PC-3 (cell line): Measurements from ENCODE around the gene SMPD2. TPM values are rescaled to one million over a fixed set of nuclear protein-coding genes. Genes with fewer than 3 reads are reported as not detected.

Experiments
- ATAC-seq: fragments of 200-7000 bp; cut with Tn5 transposase; 2 replicates; pipeline ENCODE4 v1.9.1; 2020; ENCODE audit warnings: mild to moderate bottlenecking, moderate library complexity
- BruUV-seq: library from RNA; stranded (reverse); fragments of 400-500 nt; replicated peaks from 2 replicates; lab custom pipeline; 2021; lab: Mats Ljungman, UMichigan
- CTCF ChIA-PET: fragments of 300-600 bp; sonication (Branson Sonifier 250); formaldehyde crosslinking; loops from one replicate; lab custom pipeline; 2022; ENCODE audit warnings: antibody characterized with exemption; lab: Charles Lee
- POLR2A ChIA-PET: fragments of 300-600 bp; sonication (Branson Sonifier 250); formaldehyde crosslinking; loops from one replicate; lab custom pipeline; 2022; ENCODE audit warnings: antibody characterized with exemption; ENCODE audit not compliant: unreplicated experiment; lab: Charles Lee
- DNase-seq: peaks from one replicate; pipeline ENCODE4 v3.0.0-alpha.2; 2015
- H2AFZ ChIP-seq: fragments of 300-600 bp; sonication (generic); 2 replicates; pipeline ENCODE4 v1.6.0; 2016; ENCODE audit warnings: antibody characterized with exemption, low read length
- H3F3A ChIP-seq: fragments of 300-600 bp; sonication (generic); one replicate; pipeline ENCODE4 v1.6.0; 2017; ENCODE audit warnings: antibody characterized with exemption, low read length, control low read depth, mild to moderate bottlenecking; ENCODE audit not compliant: unreplicated experiment
- H3K27ac ChIP-seq: fragments of 300-600 bp; sonication (generic); 2 replicates; pipeline ENCODE4 v1.5.1; 2016; ENCODE audit warnings: mild to moderate bottlenecking, low read length
- H3K27me3 ChIP-seq: fragments of 300-600 bp; sonication (generic); 2 replicates; pipeline ENCODE4 v1.6.1; 2016; ENCODE audit warnings: low read length, mixed read lengths
- H3K36me3 ChIP-seq: fragments of 300-600 bp; sonication (generic); 2 replicates; pipeline ENCODE4 v1.6.1; 2016; ENCODE audit warnings: low read depth, mixed run types, low read length, mixed read lengths
- H3K4me1 ChIP-seq: fragments of 300-600 bp; sonication (generic); 2 replicates; pipeline ENCODE4 v1.5.1; 2016; ENCODE audit warnings: low read length; ENCODE audit not compliant: insufficient read depth
- H3K4me2 ChIP-seq: fragments of 300-600 bp; sonication (generic); 2 replicates; pipeline ENCODE4 v1.6.0; 2016; ENCODE audit warnings: low read length
- H3K4me3 ChIP-seq: fragments of 300-600 bp; sonication (generic); 2 replicates; pipeline ENCODE4 v1.5.1; 2016; ENCODE audit warnings: mild to moderate bottlenecking, low read length, mixed read lengths
- H3K79me2 ChIP-seq: fragments of 300-600 bp; sonication (generic); 2 replicates; pipeline ENCODE4 v1.6.1; 2017; ENCODE audit warnings: low read length, mixed read lengths
- H3K9ac ChIP-seq: fragments of 300-600 bp; sonication (generic); 2 replicates; pipeline ENCODE4 v1.6.0; 2016; ENCODE audit warnings: mild to moderate bottlenecking, low read length
- H3K9me2 ChIP-seq: fragments of 300-600 bp; sonication (generic); replicated peaks from 2 replicates; pipeline ENCODE4 v1.6.1; 2016; ENCODE audit warnings: mixed run types, low read length, mixed read lengths
- H3K9me3 ChIP-seq: fragments of 300-600 bp; sonication (generic); 2 replicates; pipeline ENCODE4 v1.6.1; 2016; ENCODE audit warnings: low read length, mixed read lengths
- H4K20me1 ChIP-seq: fragments of 300-600 bp; sonication (generic); 2 replicates; pipeline ENCODE4 v1.6.1; 2016; ENCODE audit warnings: low read length, mixed read lengths
- EZH2 ChIP-seq: fragments of 300-600 bp; sonication (generic); IDR thresholded peaks from one replicate; pipeline ENCODE4 v1.6.1; 2017; ENCODE audit warnings: antibody characterized with exemption, mild to moderate bottlenecking, low read length; ENCODE audit not compliant: unreplicated experiment
- EZH2phosphoT487 ChIP-seq: fragments of 300-600 bp; sonication (generic); IDR thresholded peaks from 2 replicates; pipeline ENCODE4 v1.6.1; 2018; ENCODE audit warnings: mild to moderate bottlenecking, antibody characterized with exemption, low read length, borderline replicate concordance
- intact Hi-C: fragments of 100-400 bp; cut with micrococcal nuclease; formaldehyde crosslinking; loops from 2 replicates; pipeline ENCODE4 v1.9.0; 2023
- total RNA-seq: library from RNA; depleted of rRNA; stranded (reverse); fragments of >200 nt; gene quantifications from 2 replicates; pipeline ENCODE4 v1.2.3, GENCODE V29; 2014
- TF ChIP-seq, protein P1 (sequence below): fragments of 300-600 bp; sonication (generic); conservative IDR thresholded peaks from 2 replicates; pipeline ENCODE4 v1.5.1; 2017; ENCODE audit warnings: antibody characterized with exemption, low read depth, mild to moderate bottlenecking, low read length

Gene SMPD2
- total RNA-seq, 1 experiment from 2014 or later: 12.6 TPM

GRCh38 chr6:109486068-109486467 is 45.5 kb downstream of the SMPD2 start:
- intact Hi-C loops: no loop called here
- DNase-seq: peak; percentile 87
- peaks cover 18% of the 10 kb centered on the region for H3K79me2 ChIP-seq
- ATAC-seq: peak; percentile 72
- peaks cover 6% of the 10 kb centered on the region; the same call in 1 of the 2 replicates for H3K36me3 ChIP-seq
- TF ChIP-seq EZH2phosphoT487: no peak
- TF ChIP-seq, protein P1, sequence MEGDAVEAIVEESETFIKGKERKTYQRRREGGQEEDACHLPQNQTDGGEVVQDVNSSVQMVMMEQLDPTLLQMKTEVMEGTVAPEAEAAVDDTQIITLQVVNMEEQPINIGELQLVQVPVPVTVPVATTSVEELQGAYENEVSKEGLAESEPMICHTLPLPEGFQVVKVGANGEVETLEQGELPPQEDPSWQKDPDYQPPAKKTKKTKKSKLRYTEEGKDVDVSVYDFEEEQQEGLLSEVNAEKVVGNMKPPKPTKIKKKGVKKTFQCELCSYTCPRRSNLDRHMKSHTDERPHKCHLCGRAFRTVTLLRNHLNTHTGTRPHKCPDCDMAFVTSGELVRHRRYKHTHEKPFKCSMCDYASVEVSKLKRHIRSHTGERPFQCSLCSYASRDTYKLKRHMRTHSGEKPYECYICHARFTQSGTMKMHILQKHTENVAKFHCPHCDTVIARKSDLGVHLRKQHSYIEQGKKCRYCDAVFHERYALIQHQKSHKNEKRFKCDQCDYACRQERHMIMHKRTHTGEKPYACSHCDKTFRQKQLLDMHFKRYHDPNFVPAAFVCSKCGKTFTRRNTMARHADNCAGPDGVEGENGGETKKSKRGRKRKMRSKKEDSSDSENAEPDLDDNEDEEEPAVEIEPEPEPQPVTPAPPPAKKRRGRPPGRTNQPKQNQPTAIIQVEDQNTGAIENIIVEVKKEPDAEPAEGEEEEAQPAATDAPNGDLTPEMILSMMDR: no peak
- TF ChIP-seq EZH2: no peak
- H2AFZ ChIP-seq: no peak overlapping the region
- no peaks in the 10 kb centered on the region for H4K20me1 ChIP-seq
- peak overlapping the region; percentile 51 for H3K4me2 ChIP-seq
- H3K4me3 ChIP-seq: no peak overlapping the region
- H3K4me1 ChIP-seq: peaks cover 33% of the 10 kb centered on the region
- no peaks in the 10 kb centered on the region for H3K27me3 ChIP-seq
- H3K9me3 ChIP-seq: no peaks in the 10 kb centered on the region
- ChIA-PET CTCF (no interaction called here), POLR2A (interaction anchor here (0.5 kb wide), 1 partner anchor 555 kb away, joined by 3 read pairs; no protein-coding TSS in a partner anchor)
- H3F3A ChIP-seq: peaks cover 4% of the 10 kb centered on the region
- H3K9ac ChIP-seq: no peak overlapping the region
- no peaks in the 10 kb centered on the region for H3K9me2 ChIP-seq
- no TSS peak for BruUV-seq
- peak overlapping the region; percentile 75 for H3K27ac ChIP-seq

DNA sequence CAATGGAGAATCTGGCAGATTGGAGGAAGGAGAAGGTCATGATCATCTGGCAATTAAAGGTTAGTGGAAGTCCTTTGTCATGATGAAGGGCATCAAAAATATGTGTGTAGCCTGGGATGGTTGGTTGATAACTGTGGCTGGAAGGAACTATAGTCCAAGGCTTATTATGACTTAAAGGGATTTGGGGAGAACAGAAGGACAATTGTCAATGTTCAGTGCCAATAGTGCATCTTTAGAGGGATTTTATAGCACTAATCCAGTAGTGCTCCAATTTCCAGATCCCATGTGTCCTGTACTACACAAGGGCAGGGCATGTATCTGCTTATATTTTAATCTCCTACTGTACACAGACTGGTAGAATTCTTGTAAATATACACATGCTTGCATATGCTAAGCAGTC is 47.5 kb downstream of the SMPD2 start:
- no peaks in the 10 kb centered on the region for H3K79me2 ChIP-seq
- no TSS peak for BruUV-seq
- no peaks in the 10 kb centered on the region for H3K9me2 ChIP-seq
- H3K27me3 ChIP-seq: no peaks in the 10 kb centered on the region
- no peak overlapping the region for H3K9ac ChIP-seq
- no peak overlapping the region for H3K4me3 ChIP-seq
- no peak overlapping the region for H3K27ac ChIP-seq
- no peak overlapping the region for H2AFZ ChIP-seq
- ChIA-PET CTCF (no interaction called here), POLR2A (no interaction called here)
- H3K36me3 ChIP-seq: no peaks in the 10 kb centered on the region
- no peaks in the 10 kb centered on the region for H4K20me1 ChIP-seq
- DNase-seq: no peak
- H3K4me2 ChIP-seq: no peak overlapping the region
- H3K9me3 ChIP-seq: no peaks in the 10 kb centered on the region
- peaks cover 4% of the 10 kb centered on the region for H3F3A ChIP-seq
- H3K4me1 ChIP-seq: peaks cover 31% of the 10 kb centered on the region
- ATAC-seq: no peak
- intact Hi-C loops: no loop called here
- TF ChIP-seq, protein P1: no peak
- TF ChIP-seq EZH2phosphoT487 (no peak), EZH2 (no peak)

GRCh38 chr6:109490713-109491112 is 50.2 kb downstream of the SMPD2 start:
- DNase-seq: no peak
- H3K4me2 ChIP-seq: no peak overlapping the region
- intact Hi-C loops: no loop called here
- no peak overlapping the region for H2AFZ ChIP-seq
- no peaks in the 10 kb centered on the region for H3K9me2 ChIP-seq
- no peaks in the 10 kb centered on the region for H4K20me1 ChIP-seq
- no peak overlapping the region for H3K27ac ChIP-seq
- ChIA-PET POLR2A (no interaction called here), CTCF (no interaction called here)
- no peak overlapping the region for H3K9ac ChIP-seq
- no peaks in the 10 kb centered on the region for H3K79me2 ChIP-seq
- H3K4me3 ChIP-seq: no peak overlapping the region
- peaks cover 4% of the 10 kb centered on the region for H3F3A ChIP-seq
- no peak for TF ChIP-seq EZH2phosphoT487
- TF ChIP-seq EZH2: no peak
- BruUV-seq: no TSS peak
- H3K9me3 ChIP-seq: no peaks in the 10 kb centered on the region
- no peaks in the 10 kb centered on the region for H3K27me3 ChIP-seq
- peaks cover 19% of the 10 kb centered on the region for H3K4me1 ChIP-seq
- ATAC-seq: no peak
- H3K36me3 ChIP-seq: no peaks in the 10 kb centered on the region
